ENCODE results near the gene GSE1.

GSE1 gene

GRCh38 chr16:85650844-85651628 lies 37.9 kb downstream of the GSE1 start:
- DNase-seq = no peak

- DNase-seq = no peak
Observed at GRCh38 chr16:85651629-85652430, 38.7 kb downstream of the GSE1 start.

- DNase-seq = peak in 2 of 5 donors; percentile 18 to 21
Observed at GRCh38 chr16:85652431-85653221, 39.5 kb downstream of the GSE1 start.

- no peak for DNase-seq
Observed at GRCh38 chr16:85653290-85653891, 40.3 kb downstream of the GSE1 start.

- DNase-seq = no peak
Observed at GRCh38 chr16:85654251-85655095, 41.4 kb downstream of the GSE1 start.

- no peak for DNase-seq
Observed at GRCh38 chr16:85655216-85656129, 42.4 kb downstream of the GSE1 start.

- no peak for DNase-seq
Observed at GRCh38 chr16:85656351-85657266, 43.5 kb downstream of the GSE1 start.

- no peak for DNase-seq
Observed at GRCh38 chr16:85657267-85657650, 44.1 kb downstream of the GSE1 start.

- DNase-seq = no peak
Observed at GRCh38 chr16:85657996-85658395, 44.9 kb downstream of the GSE1 start.

- DNase-seq = no peak
Observed at GRCh38 chr16:85658504-85659326, 45.6 kb downstream of the GSE1 start.

GRCh38 chr16:85659336-85659735 lies 46.2 kb downstream of the GSE1 start:
- DNase-seq = no peak

GRCh38 chr16:85659805-85660511 lies 46.8 kb downstream of the GSE1 start:
- DNase-seq = peak in 3 of 5 donors; percentile 40 to 49 (median 48)

GRCh38 chr16:85660843-85661739 lies 48.0 kb downstream of the GSE1 start:
- DNase-seq = no peak

- DNase-seq = no peak
Observed at GRCh38 chr16:85661740-85662481, 48.8 kb downstream of the GSE1 start.

- DNase-seq = no peak
Observed at GRCh38 chr16:85662482-85662812, 49.3 kb downstream of the GSE1 start.
